AG10803 (cell line): ENCODE results near the gene FADD.
"Not testable (repeated sequence)": the region's sequence is repeated elsewhere in the genome, so short reads cannot be mapped to it uniquely, and the experiment has no call there.

Source experiments
- DNase-seq: peaks from one replicate; pipeline ENCODE4 v3.0.0; 2010; ENCODE audit warnings: low read depth
- H3K4me3 ChIP-seq: 2 replicates; pipeline ENCODE4 v1.5.1; 2011; ENCODE audit warnings: mild to moderate bottlenecking, low read length, control low read depth
- CTCF ChIP-seq: conservative IDR thresholded peaks from 2 replicates; pipeline ENCODE4 v1.5.1; 2011; ENCODE audit warnings: mild to moderate bottlenecking, low read length, control low read depth, inconsistent platforms

FADD gene

GRCh38 chr11:70212227-70212811, 9.2 kb downstream of the FADD start:
- no peak overlapping the region for H3K4me3 ChIP-seq
- no peak for TF ChIP-seq CTCF
- DNase-seq: no peak

DNA sequence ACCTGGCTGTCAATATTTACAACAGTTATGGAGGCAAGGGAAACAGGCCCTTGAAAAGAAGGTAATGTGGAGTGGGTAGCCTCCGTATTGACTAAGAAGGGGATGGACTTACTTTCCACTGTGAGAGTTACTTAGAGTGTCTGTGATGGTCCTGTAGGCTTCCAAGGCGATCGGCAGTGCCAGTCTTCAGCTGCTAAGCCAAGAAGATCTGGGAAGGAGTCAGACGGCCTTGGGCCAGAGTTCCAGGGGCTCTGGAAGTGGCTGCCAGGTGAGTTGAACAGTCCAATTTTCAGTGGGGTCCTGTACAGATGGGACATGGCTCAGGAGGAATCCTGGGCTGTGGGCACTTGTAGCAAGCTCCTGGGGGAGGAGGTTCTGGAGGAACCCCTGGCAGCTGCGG, 14.3 kb downstream of the FADD start:
- not testable (repeated sequence) for H3K4me3 ChIP-seq, DNase-seq

- H3K4me3 ChIP-seq, DNase-seq: not testable (repeated sequence)
These were observed 15.0 kb downstream of the FADD start for GRCh38 chr11:70218076-70218475.

DNA sequence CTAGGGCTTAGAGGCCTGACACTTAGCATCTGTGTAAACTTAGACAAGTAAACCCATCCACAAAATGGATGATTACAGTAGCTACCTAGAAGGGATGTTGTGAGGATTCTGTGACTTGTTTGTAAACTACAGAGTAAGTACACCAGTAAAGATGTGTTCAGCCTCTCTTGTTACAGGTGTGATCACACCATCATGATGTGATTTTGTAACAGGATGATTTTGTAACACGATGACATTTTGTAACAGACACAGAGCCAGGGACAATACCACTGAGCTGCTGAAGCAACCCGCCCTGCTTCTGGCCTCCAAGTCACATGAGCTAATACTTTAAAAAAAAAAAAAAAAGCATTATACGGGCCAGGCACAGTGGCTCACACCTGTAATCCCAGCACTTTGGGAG, 17.0 kb downstream of the FADD start:
- DNase-seq: no peak
- TF ChIP-seq CTCF: no peak
- H3K4me3 ChIP-seq: no peak overlapping the region

- DNase-seq: no peak
- no peak for TF ChIP-seq CTCF
- H3K4me3 ChIP-seq: no peak overlapping the region
These were observed 17.8 kb downstream of the FADD start for GRCh38 chr11:70220920-70221319.

DNA sequence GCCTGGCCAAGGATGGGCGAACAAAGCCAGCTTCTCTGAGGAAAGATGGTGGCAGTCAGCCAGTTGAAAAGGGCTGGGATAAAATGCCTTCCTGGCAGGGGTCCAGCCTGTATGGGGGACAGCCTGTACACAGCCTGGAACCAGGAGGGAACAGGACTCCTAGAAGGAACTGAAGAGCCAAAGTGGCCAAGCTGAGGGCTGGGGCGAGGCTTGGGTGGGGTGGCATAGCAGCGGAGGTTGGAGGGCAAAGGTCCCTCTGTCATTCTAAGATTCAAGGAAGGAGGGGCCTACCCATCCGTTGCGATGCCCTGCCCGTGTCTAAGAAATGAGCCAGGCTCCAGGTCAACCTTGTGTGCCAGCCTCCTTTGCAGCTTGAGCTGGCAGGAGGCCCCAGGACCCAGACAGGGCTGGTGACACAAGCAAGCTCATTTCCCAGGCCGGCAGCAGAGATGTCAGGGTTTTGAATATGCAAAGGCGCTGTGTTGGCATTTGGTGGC, 22.6 kb downstream of the FADD start:
- DNase-seq: no peak
- H3K4me3 ChIP-seq: no peak overlapping the region
- no peak for TF ChIP-seq CTCF

DNA sequence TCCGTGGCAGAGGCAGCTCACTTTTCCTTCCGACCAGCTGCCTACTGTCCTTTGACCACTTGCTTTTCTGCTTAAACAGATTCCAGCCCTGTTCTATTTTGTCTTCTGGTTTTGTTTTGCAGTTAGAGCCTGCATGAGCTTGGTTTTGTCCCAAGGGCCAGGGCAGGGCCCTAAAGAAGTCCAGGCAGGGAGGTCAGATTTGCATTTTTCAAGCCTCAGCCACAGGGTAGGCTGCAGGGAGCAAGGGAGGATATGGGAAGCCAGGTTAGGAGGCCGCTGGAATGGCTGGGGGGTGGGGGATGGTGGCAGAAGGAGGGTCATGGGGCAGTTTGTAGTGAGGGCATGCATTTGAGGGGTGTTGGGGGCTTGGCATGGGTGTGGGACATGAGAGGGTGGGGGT, 23.1 kb downstream of the FADD start:
- DNase-seq: no peak
- H3K4me3 ChIP-seq: no peak overlapping the region
- no peak for TF ChIP-seq CTCF

DNA sequence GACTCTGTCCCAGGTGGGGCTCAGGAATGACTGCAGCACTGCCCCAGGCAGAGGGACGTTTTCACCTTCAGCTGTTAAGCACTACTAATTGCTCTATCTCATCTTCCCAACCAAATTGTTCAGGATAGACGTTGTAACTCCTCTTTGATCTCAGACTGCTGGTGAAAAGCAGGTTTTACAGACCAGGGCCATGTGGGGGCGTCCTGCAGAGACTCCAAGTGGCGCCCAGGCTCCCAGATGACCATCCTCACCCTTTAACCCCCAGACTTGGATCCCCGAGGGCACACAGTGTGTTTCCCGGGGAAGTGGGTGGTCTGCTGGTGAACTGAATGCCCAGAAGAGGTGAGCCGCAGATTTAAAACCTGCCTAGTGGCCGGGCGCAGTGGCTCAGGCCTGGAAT, 23.9 kb downstream of the FADD start:
- no peak for TF ChIP-seq CTCF
- H3K4me3 ChIP-seq: no peak overlapping the region
- DNase-seq: no peak
